Measurements from ENCODE around the gene MYO1G.

MYO1G gene

GRCh38 chr7:44958645-44959344, 20.0 kb downstream of the MYO1G start:
- ChIA-PET POLR2A (no interaction called here), CTCF (interaction anchor here (6.5 kb wide), 1 partner anchor 15 kb away, joined by 41 read pairs; no protein-coding TSS in a partner anchor)
- 71% methylated on average over 6 of the region's 8 CpGs for WGBS (ENCODE audit: insufficient coverage)
- Histone ChIP-seq H3K9me3 (ENCODE audit: control extremely low read depth in 1 of 5, control insufficient read depth in 4 of 5, insufficient read depth in 2 of 5, low read depth in 1 of 5, low read length in 4 of 5) (no peaks in the 10 kb centered on the region), H3K27ac (ENCODE audit: insufficient read depth in 1 of 2, low read depth in 1 of 2, low read length in 2 of 2, poor library complexity in 1 of 2, severe bottlenecking in 2 of 2) (no peak overlapping the region), H3K4me1 (ENCODE audit: control extremely low read depth in 1 of 4, control insufficient read depth in 4 of 4, insufficient read depth in 4 of 4, low read length in 3 of 4) (peaks cover 0 to 4% (median 3%) of the 10 kb centered on the region in 4 experiments), H3K4me3 (ENCODE audit: control insufficient read depth in 1 of 7, extremely low read depth in 1 of 7, insufficient read depth in 4 of 7, low read depth in 2 of 7, low read length in 6 of 7) (no peak overlapping the region), H3K27me3 (replicated peaks in 2 of 5; ENCODE audit: control insufficient read depth in 4 of 5, insufficient read depth in 5 of 5, low read length in 4 of 5) (no peaks in the 10 kb centered on the region), H3K36me3 (ENCODE audit: control insufficient read depth in 4 of 4, insufficient read depth in 4 of 4, low read length in 3 of 4) (peaks cover 0 to 22% (median 3%) of the 10 kb centered on the region in 4 experiments)
- no peak for DNase-seq

GRCh38 chr7:44956157-44956766, 22.6 kb downstream of the MYO1G start:
- POLR2A ChIA-PET: interaction anchor here (1.0 kb wide), 1 partner anchor 71 kb away, joined by 3 read pairs; no protein-coding TSS in a partner anchor

GRCh38 chr7:44955733-44956132, 23.1 kb downstream of the MYO1G start:
- 88% methylated on average over 2 of the region's 2 CpGs for WGBS (ENCODE audit: insufficient coverage)
- no peak for DNase-seq
- H3K4me1 ChIP-seq (ENCODE audit: control extremely low read depth in 1 of 4, control insufficient read depth in 4 of 4, insufficient read depth in 4 of 4, low read length in 3 of 4): peaks cover 0 to 4% (median 0%) of the 10 kb centered on the region in 4 experiments
- no peaks in the 10 kb centered on the region for H3K27me3 ChIP-seq (replicated peaks in 2 of 5; ENCODE audit: control insufficient read depth in 4 of 5, insufficient read depth in 5 of 5, low read length in 4 of 5)
- ChIA-PET CTCF (interaction anchor here (1.0 kb wide), 1 partner anchor 8 kb away, joined by 3 read pairs; no protein-coding TSS in a partner anchor), POLR2A (interaction anchor here (1.0 kb wide), 1 partner anchor 72 kb away, joined by 3 read pairs; no protein-coding TSS in a partner anchor)
- H3K36me3 ChIP-seq (ENCODE audit: control insufficient read depth in 4 of 4, insufficient read depth in 4 of 4, low read length in 3 of 4): no peaks in the 10 kb centered on the region
- H3K4me3 ChIP-seq (ENCODE audit: control insufficient read depth in 1 of 7, extremely low read depth in 1 of 7, insufficient read depth in 4 of 7, low read depth in 2 of 7, low read length in 6 of 7): no peak overlapping the region
- no peak overlapping the region for H3K27ac ChIP-seq (ENCODE audit: insufficient read depth in 1 of 2, low read depth in 1 of 2, low read length in 2 of 2, poor library complexity in 1 of 2, severe bottlenecking in 2 of 2)
- no peaks in the 10 kb centered on the region for H3K9me3 ChIP-seq (ENCODE audit: control extremely low read depth in 1 of 5, control insufficient read depth in 4 of 5, insufficient read depth in 2 of 5, low read depth in 1 of 5, low read length in 4 of 5)

More at GRCh38 chr7:44956157-44956766, 22.6 kb downstream of the MYO1G start:
- Histone ChIP-seq H3K4me3 (ENCODE audit: control insufficient read depth in 1 of 7, extremely low read depth in 1 of 7, insufficient read depth in 4 of 7, low read depth in 2 of 7, low read length in 6 of 7) (no peak overlapping the region), H3K27me3 (replicated peaks in 2 of 5; ENCODE audit: control insufficient read depth in 4 of 5, insufficient read depth in 5 of 5, low read length in 4 of 5) (no peaks in the 10 kb centered on the region), H3K9me3 (ENCODE audit: control extremely low read depth in 1 of 5, control insufficient read depth in 4 of 5, insufficient read depth in 2 of 5, low read depth in 1 of 5, low read length in 4 of 5) (no peaks in the 10 kb centered on the region), H3K4me1 (ENCODE audit: control extremely low read depth in 1 of 4, control insufficient read depth in 4 of 4, insufficient read depth in 4 of 4, low read length in 3 of 4) (peaks cover 0 to 4% (median 0%) of the 10 kb centered on the region in 4 experiments), H3K36me3 (ENCODE audit: control insufficient read depth in 4 of 4, insufficient read depth in 4 of 4, low read length in 3 of 4) (no peaks in the 10 kb centered on the region), H3K27ac (ENCODE audit: insufficient read depth in 1 of 2, low read depth in 1 of 2, low read length in 2 of 2, poor library complexity in 1 of 2, severe bottlenecking in 2 of 2) (no peak overlapping the region)
- CTCF ChIA-PET: interaction anchor here (1.0 kb wide), 1 partner anchor 8 kb away, joined by 3 read pairs; no protein-coding TSS in a partner anchor
- 95% methylated on average over 10 of the region's 10 CpGs for WGBS (ENCODE audit: insufficient coverage)
- no peak for DNase-seq

GRCh38 chr7:44953156-44953555, 25.7 kb downstream of the MYO1G start:
- H3K36me3 ChIP-seq (ENCODE audit: control insufficient read depth in 4 of 4, insufficient read depth in 4 of 4, low read length in 3 of 4): no peaks in the 10 kb centered on the region
- H3K27ac ChIP-seq (ENCODE audit: insufficient read depth in 1 of 2, low read depth in 1 of 2, low read length in 2 of 2, poor library complexity in 1 of 2, severe bottlenecking in 2 of 2): no peak overlapping the region
- H3K9me3 ChIP-seq (ENCODE audit: control extremely low read depth in 1 of 5, control insufficient read depth in 4 of 5, insufficient read depth in 2 of 5, low read depth in 1 of 5, low read length in 4 of 5): no peaks in the 10 kb centered on the region
- POLR2A ChIA-PET: no interaction called here
- WGBS (ENCODE audit: insufficient coverage): 100% methylated on average over 2 of the region's 2 CpGs
- CTCF ChIA-PET: no interaction called here
- no peak overlapping the region for H3K4me3 ChIP-seq (ENCODE audit: control insufficient read depth in 1 of 7, extremely low read depth in 1 of 7, insufficient read depth in 4 of 7, low read depth in 2 of 7, low read length in 6 of 7)
- no peaks in the 10 kb centered on the region for H3K27me3 ChIP-seq (replicated peaks in 2 of 5; ENCODE audit: control insufficient read depth in 4 of 5, insufficient read depth in 5 of 5, low read length in 4 of 5)
- no peak for DNase-seq
- no peaks in the 10 kb centered on the region for H3K4me1 ChIP-seq (ENCODE audit: control extremely low read depth in 1 of 4, control insufficient read depth in 4 of 4, insufficient read depth in 4 of 4, low read length in 3 of 4)

GRCh38 chr7:44949303-44949702, 29.5 kb downstream of the MYO1G start:
- H3K36me3 ChIP-seq (ENCODE audit: control insufficient read depth in 4 of 4, insufficient read depth in 4 of 4, low read length in 3 of 4): no peaks in the 10 kb centered on the region
- POLR2A ChIA-PET: no interaction called here
- DNase-seq: no peak

GRCh38 chr7:44945479-44945878, 33.3 kb downstream of the MYO1G start:
- ChIA-PET POLR2A (no interaction called here), CTCF (no interaction called here)
- DNase-seq: no peak
- WGBS (ENCODE audit: insufficient coverage): no CpG with 5 or more reads among the region's 1 CpG
- Histone ChIP-seq H3K4me1 (ENCODE audit: control extremely low read depth in 1 of 4, control insufficient read depth in 4 of 4, insufficient read depth in 4 of 4, low read length in 3 of 4) (no peaks in the 10 kb centered on the region), H3K27me3 (replicated peaks in 2 of 5; ENCODE audit: control insufficient read depth in 4 of 5, insufficient read depth in 5 of 5, low read length in 4 of 5) (no peaks in the 10 kb centered on the region), H3K4me3 (ENCODE audit: control insufficient read depth in 1 of 7, extremely low read depth in 1 of 7, insufficient read depth in 4 of 7, low read depth in 2 of 7, low read length in 6 of 7) (no peak overlapping the region), H3K36me3 (ENCODE audit: control insufficient read depth in 4 of 4, insufficient read depth in 4 of 4, low read length in 3 of 4) (no peaks in the 10 kb centered on the region), H3K9me3 (ENCODE audit: control extremely low read depth in 1 of 5, control insufficient read depth in 4 of 5, insufficient read depth in 2 of 5, low read depth in 1 of 5, low read length in 4 of 5) (no peaks in the 10 kb centered on the region), H3K27ac (ENCODE audit: insufficient read depth in 1 of 2, low read depth in 1 of 2, low read length in 2 of 2, poor library complexity in 1 of 2, severe bottlenecking in 2 of 2) (no peak overlapping the region)

More at GRCh38 chr7:44949303-44949702, 29.5 kb downstream of the MYO1G start:
- CTCF ChIA-PET: no interaction called here
- 100% methylated on average over 1 of the region's 2 CpGs for WGBS (ENCODE audit: insufficient coverage)
- Histone ChIP-seq H3K4me3 (ENCODE audit: control insufficient read depth in 1 of 7, extremely low read depth in 1 of 7, insufficient read depth in 4 of 7, low read depth in 2 of 7, low read length in 6 of 7) (no peak overlapping the region), H3K4me1 (ENCODE audit: control extremely low read depth in 1 of 4, control insufficient read depth in 4 of 4, insufficient read depth in 4 of 4, low read length in 3 of 4) (no peaks in the 10 kb centered on the region), H3K27me3 (replicated peaks in 2 of 5; ENCODE audit: control insufficient read depth in 4 of 5, insufficient read depth in 5 of 5, low read length in 4 of 5) (no peaks in the 10 kb centered on the region), H3K27ac (ENCODE audit: insufficient read depth in 1 of 2, low read depth in 1 of 2, low read length in 2 of 2, poor library complexity in 1 of 2, severe bottlenecking in 2 of 2) (no peak overlapping the region), H3K9me3 (ENCODE audit: control extremely low read depth in 1 of 5, control insufficient read depth in 4 of 5, insufficient read depth in 2 of 5, low read depth in 1 of 5, low read length in 4 of 5) (no peaks in the 10 kb centered on the region)

- CTCF ChIA-PET: no interaction called here
- POLR2A ChIA-PET: no interaction called here
Measured at GRCh38 chr7:44944821-44945220, 34.0 kb downstream of the MYO1G start.

More at GRCh38 chr7:44944821-44945220, 34.0 kb downstream of the MYO1G start:
- DNase-seq: no peak
- Histone ChIP-seq H3K27ac (ENCODE audit: insufficient read depth in 1 of 2, low read depth in 1 of 2, low read length in 2 of 2, poor library complexity in 1 of 2, severe bottlenecking in 2 of 2) (no peak overlapping the region), H3K27me3 (replicated peaks in 2 of 5; ENCODE audit: control insufficient read depth in 4 of 5, insufficient read depth in 5 of 5, low read length in 4 of 5) (no peaks in the 10 kb centered on the region), H3K9me3 (ENCODE audit: control extremely low read depth in 1 of 5, control insufficient read depth in 4 of 5, insufficient read depth in 2 of 5, low read depth in 1 of 5, low read length in 4 of 5) (no peaks in the 10 kb centered on the region), H3K4me3 (ENCODE audit: control insufficient read depth in 1 of 7, extremely low read depth in 1 of 7, insufficient read depth in 4 of 7, low read depth in 2 of 7, low read length in 6 of 7) (no peak overlapping the region), H3K36me3 (ENCODE audit: control insufficient read depth in 4 of 4, insufficient read depth in 4 of 4, low read length in 3 of 4) (no peaks in the 10 kb centered on the region), H3K4me1 (ENCODE audit: control extremely low read depth in 1 of 4, control insufficient read depth in 4 of 4, insufficient read depth in 4 of 4, low read length in 3 of 4) (no peaks in the 10 kb centered on the region)
- 99% methylated on average over 6 of the region's 7 CpGs for WGBS (ENCODE audit: insufficient coverage)
